HL-60 (cell line): ENCODE data around the gene JCHAIN.
A peak's percentile ranks its signal among the peaks of the same experiment; 100 is the strongest.

Experiments
- DNase-seq, 2 experiments: peaks; one replicate each; pipeline ENCODE4 v3.0.0-alpha.2; 2010 to 2020; ENCODE audit warnings: low read depth in 1 of 2, low spot score in 1 of 2
- H3K27ac ChIP-seq: fragments of 250-450 bp; sonication (Bioruptor Pico); replicated peaks from 2 replicates; pipeline ENCODE4 v1.5.1; 2020; ENCODE audit warnings: mild to moderate bottlenecking, moderate library complexity
- H3K27me3 ChIP-seq: fragments of 250-450 bp; sonication (Bioruptor Pico); 2 replicates; pipeline ENCODE4 v1.5.1; 2021; ENCODE audit warnings: mild to moderate bottlenecking, moderate library complexity; ENCODE audit not compliant: insufficient read depth, poor library complexity, severe bottlenecking
- H3K4me3 ChIP-seq: replicated peaks from 2 replicates; pipeline ENCODE4 v1.5.1; 2011; ENCODE audit warnings: mild to moderate bottlenecking, control low read depth, low read length; ENCODE audit not compliant: insufficient read depth
- GABPA ChIP-seq: IDR thresholded peaks from 2 replicates; pipeline ENCODE4 v1.6.1; 2012; ENCODE audit warnings: low read depth
- POLR2AphosphoS5 ChIP-seq: IDR thresholded peaks from 2 replicates; pipeline ENCODE4 v1.6.1; 2012; ENCODE audit warnings: low read depth
- REST ChIP-seq: IDR thresholded peaks from 2 replicates; pipeline ENCODE4 v1.6.1; 2012; ENCODE audit warnings: low read depth; ENCODE audit not compliant: insufficient replicate concordance
- SPI1 ChIP-seq: IDR thresholded peaks from 2 replicates; pipeline ENCODE4 v1.6.1; 2012; ENCODE audit warnings: low read depth, mild to moderate bottlenecking, borderline replicate concordance
- TF ChIP-seq, protein P1 (sequence below): IDR thresholded peaks from one replicate; pipeline ENCODE4 v1.5.1; 2011; ENCODE audit warnings: low read length, control low read depth, inconsistent platforms; ENCODE audit not compliant: insufficient read depth

The JCHAIN gene

GRCh38 chr4:70706044-70706461 lies 39.7 kb upstream of the JCHAIN start:
- Histone ChIP-seq H3K27ac (peak overlapping the region; percentile 63), H3K4me3 (peak overlapping the region; percentile 74), H3K27me3 (no peaks in the 10 kb centered on the region)
- TF ChIP-seq, protein P1, sequence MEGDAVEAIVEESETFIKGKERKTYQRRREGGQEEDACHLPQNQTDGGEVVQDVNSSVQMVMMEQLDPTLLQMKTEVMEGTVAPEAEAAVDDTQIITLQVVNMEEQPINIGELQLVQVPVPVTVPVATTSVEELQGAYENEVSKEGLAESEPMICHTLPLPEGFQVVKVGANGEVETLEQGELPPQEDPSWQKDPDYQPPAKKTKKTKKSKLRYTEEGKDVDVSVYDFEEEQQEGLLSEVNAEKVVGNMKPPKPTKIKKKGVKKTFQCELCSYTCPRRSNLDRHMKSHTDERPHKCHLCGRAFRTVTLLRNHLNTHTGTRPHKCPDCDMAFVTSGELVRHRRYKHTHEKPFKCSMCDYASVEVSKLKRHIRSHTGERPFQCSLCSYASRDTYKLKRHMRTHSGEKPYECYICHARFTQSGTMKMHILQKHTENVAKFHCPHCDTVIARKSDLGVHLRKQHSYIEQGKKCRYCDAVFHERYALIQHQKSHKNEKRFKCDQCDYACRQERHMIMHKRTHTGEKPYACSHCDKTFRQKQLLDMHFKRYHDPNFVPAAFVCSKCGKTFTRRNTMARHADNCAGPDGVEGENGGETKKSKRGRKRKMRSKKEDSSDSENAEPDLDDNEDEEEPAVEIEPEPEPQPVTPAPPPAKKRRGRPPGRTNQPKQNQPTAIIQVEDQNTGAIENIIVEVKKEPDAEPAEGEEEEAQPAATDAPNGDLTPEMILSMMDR = no peak
- TF ChIP-seq SPI1 (no peak), REST (no peak), GABPA (no peak), POLR2AphosphoS5 (no peak)
- no peak for DNase-seq

DNA sequence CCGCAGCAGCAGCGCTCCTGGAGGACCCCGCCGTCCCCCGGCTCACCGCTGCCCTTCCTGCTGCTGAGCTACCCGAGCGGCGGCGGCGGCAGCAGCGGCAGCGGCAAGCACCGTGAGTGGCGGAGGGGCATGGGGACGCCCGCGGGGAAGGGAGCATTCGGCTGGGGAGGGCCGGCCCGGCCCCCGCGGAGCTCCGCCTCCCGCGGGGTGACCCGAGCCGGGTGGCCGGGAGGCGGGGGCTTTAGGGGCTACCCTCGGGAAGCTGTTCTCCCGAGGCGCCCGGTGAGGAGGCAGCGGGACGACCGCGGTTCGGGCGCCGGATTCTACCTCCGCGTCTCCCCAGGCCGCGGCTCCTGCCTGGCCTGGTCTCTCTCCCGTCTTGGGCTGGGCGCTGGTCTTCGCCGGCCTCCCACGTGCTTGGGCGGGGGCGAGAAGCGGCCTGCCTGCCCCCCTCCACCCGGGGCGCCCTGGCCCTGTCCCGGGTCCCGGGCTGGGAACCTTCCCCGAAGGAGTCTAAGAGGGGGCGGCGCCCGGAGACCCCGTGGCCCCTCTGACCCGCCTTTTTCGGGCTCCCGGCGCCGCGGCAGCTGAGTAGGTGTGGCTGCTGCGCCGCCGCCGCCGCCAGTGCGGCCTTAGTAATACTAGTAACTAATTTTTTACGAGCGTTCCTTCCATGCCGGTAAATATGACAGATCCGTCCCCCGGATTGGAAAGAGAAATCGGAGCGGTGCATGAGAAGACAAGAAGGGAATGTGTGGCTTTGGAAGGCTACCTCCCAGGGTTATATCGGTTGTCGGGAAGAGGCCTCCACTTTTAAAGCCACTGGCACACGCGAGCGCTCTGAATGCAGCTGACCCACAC lies 39.1 kb upstream of the JCHAIN start:
- Histone ChIP-seq H3K4me3 (peak overlapping the region; percentile 74), H3K27me3 (no peaks in the 10 kb centered on the region), H3K27ac (peak overlapping the region; percentile 63)
- TF ChIP-seq GABPA (no peak), POLR2AphosphoS5 (0 out of 2 replicates have a peak, but pooled peaks have one; percentile 27)
- DNase-seq = peak in 1 of 2 experiments; percentile 36

GRCh38 chr4:70704931-70705182 lies 38.5 kb upstream of the JCHAIN start:
- TF ChIP-seq, protein P1 = no peak
- H3K4me3 ChIP-seq = peak overlapping the region; percentile 74
- H3K27me3 ChIP-seq = no peaks in the 10 kb centered on the region
- no peak for DNase-seq
- H3K27ac ChIP-seq = no peak overlapping the region

GRCh38 chr4:70704215-70704930 lies 38.1 kb upstream of the JCHAIN start:
- TF ChIP-seq REST = no peak
- TF ChIP-seq GABPA = no peak
- no peak for TF ChIP-seq SPI1
- TF ChIP-seq POLR2AphosphoS5 = no peak
- TF ChIP-seq, protein P1 = no peak
- peak in 1 of 2 experiments; percentile 42 for DNase-seq
- Histone ChIP-seq H3K27ac (no peak overlapping the region), H3K27me3 (no peaks in the 10 kb centered on the region), H3K4me3 (peak overlapping the region; percentile 74)
